ENCODE results near the gene CNIH3. TPM values are rescaled to one million over a fixed set of nuclear protein-coding genes. Genes with fewer than 3 reads are reported as not detected.

CNIH3 gene
- polyA plus RNA-seq, 1 donor (not counting 4 experiments of a cell fraction or from before 2014, with no cell fraction given), result 0.81 TPM

- dilution Hi-C loops (cut with MboI; ENCODE audit: extremely low pct_ligation_motif_present, low sequenced_read_pairs), result no loop called here
- Histone ChIP-seq H3K36me3 (ENCODE audit: control insufficient read depth in 2 of 2, extremely low read depth in 1 of 2, insufficient read depth in 2 of 2, low read length in 2 of 2) (no peaks in the 10 kb centered on the region), H3K79me2 (ENCODE audit: control insufficient read depth, insufficient read depth, low read length) (no peaks in the 10 kb centered on the region), H3K4me1 (ENCODE audit: control insufficient read depth, extremely low read depth, insufficient read depth, low read length) (no peaks in the 10 kb centered on the region), H3K9me1 (ENCODE audit: control insufficient read depth, extremely low read depth, insufficient read depth, low read length) (no peaks in the 10 kb centered on the region), H3K27me3 (ENCODE audit: control insufficient read depth, extremely low read depth, insufficient read depth, low read length) (no peaks in the 10 kb centered on the region), H3K9me3 (ENCODE audit: control insufficient read depth, low read depth, low read length) (no peaks in the 10 kb centered on the region), H3K4me2 (ENCODE audit: control insufficient read depth, extremely low read depth, insufficient read depth, low read depth, low read length) (no peak overlapping the region), H2AFZ (ENCODE audit: control insufficient read depth, low read length) (no peak overlapping the region), H3K4me3 (ENCODE audit: control insufficient read depth in 2 of 3, extremely low read depth in 1 of 3, insufficient read depth in 2 of 3, low read depth in 1 of 3, low read length in 3 of 3) (no peak overlapping the region), H3K9ac (ENCODE audit: control insufficient read depth, extremely low read depth, insufficient read depth, low read length) (no peak overlapping the region), H3K27ac (ENCODE audit: control insufficient read depth, insufficient read depth, low read length) (no peak overlapping the region), H4K20me1 (ENCODE audit: control insufficient read depth, extremely low read depth, insufficient read depth, low read length) (no peaks in the 10 kb centered on the region)
- FAIRE-seq (no peak), DNase-seq (ENCODE audit: low read depth, low spot score) (no peak)
- no peak for TF ChIP-seq EZH2 (IDR thresholded peaks at IDR 0.05; ENCODE audit: low read length)
- no peak for TF ChIP-seq CTCF (optimal IDR thresholded peaks at IDR 0.05 in 1 of 3, IDR thresholded peaks at IDR 0.05 in 1 of 3, conservative IDR thresholded peaks at IDR 0.05 in 1 of 3; ENCODE audit: extremely low read depth in 1 of 3, insufficient read depth in 2 of 3, low read length in 3 of 3)
These were observed 166.3 kb downstream of the CNIH3 start for GRCh38 chr1:224782281-224783000.

- no peak overlapping the region for H3K9ac ChIP-seq (ENCODE audit: control insufficient read depth, extremely low read depth, insufficient read depth, low read length)
- TF ChIP-seq EZH2 (IDR thresholded peaks at IDR 0.05; ENCODE audit: low read length) (no peak), CTCF (optimal IDR thresholded peaks at IDR 0.05 in 1 of 3, IDR thresholded peaks at IDR 0.05 in 1 of 3, conservative IDR thresholded peaks at IDR 0.05 in 1 of 3; ENCODE audit: extremely low read depth in 1 of 3, insufficient read depth in 2 of 3, low read length in 3 of 3) (no peak)
- dilution Hi-C loops (cut with MboI; ENCODE audit: extremely low pct_ligation_motif_present, low sequenced_read_pairs), result no loop called here
- FAIRE-seq, result no peak
- H2AFZ ChIP-seq (ENCODE audit: control insufficient read depth, low read length), result no peak overlapping the region
- H3K4me1 ChIP-seq (ENCODE audit: control insufficient read depth, extremely low read depth, insufficient read depth, low read length), result no peaks in the 10 kb centered on the region
- no peaks in the 10 kb centered on the region for H3K9me3 ChIP-seq (ENCODE audit: control insufficient read depth, low read depth, low read length)
- no peaks in the 10 kb centered on the region for H3K79me2 ChIP-seq (ENCODE audit: control insufficient read depth, insufficient read depth, low read length)
- H3K36me3 ChIP-seq (ENCODE audit: control insufficient read depth in 2 of 2, extremely low read depth in 1 of 2, insufficient read depth in 2 of 2, low read length in 2 of 2), result no peaks in the 10 kb centered on the region
- no peaks in the 10 kb centered on the region for H3K27me3 ChIP-seq (ENCODE audit: control insufficient read depth, extremely low read depth, insufficient read depth, low read length)
- H3K4me2 ChIP-seq (ENCODE audit: control insufficient read depth, extremely low read depth, insufficient read depth, low read depth, low read length), result no peak overlapping the region
- no peaks in the 10 kb centered on the region for H4K20me1 ChIP-seq (ENCODE audit: control insufficient read depth, extremely low read depth, insufficient read depth, low read length)
- H3K9me1 ChIP-seq (ENCODE audit: control insufficient read depth, extremely low read depth, insufficient read depth, low read length), result no peaks in the 10 kb centered on the region
- H3K4me3 ChIP-seq (ENCODE audit: control insufficient read depth in 2 of 3, extremely low read depth in 1 of 3, insufficient read depth in 2 of 3, low read depth in 1 of 3, low read length in 3 of 3), result no peak overlapping the region
- DNase-seq (ENCODE audit: low read depth, low spot score), result no peak
- no peak overlapping the region for H3K27ac ChIP-seq (ENCODE audit: control insufficient read depth, insufficient read depth, low read length)
These were observed 167.0 kb downstream of the CNIH3 start for GRCh38 chr1:224783006-224783651.

Data from keratinocyte (primary cell).